Smooth muscle cell (in vitro differentiated cells): ENCODE measurements around the gene ITGB5. TPM values are rescaled to one million over a fixed set of nuclear protein-coding genes. Genes with fewer than 3 reads are reported as not detected.

Experiments
- DNase-seq: peaks from one replicate; lab custom pipeline; 2025; ENCODE audit not compliant: unreplicated experiment; lab: John Stamatoyannopoulos, UW
- H2AFZ ChIP-seq: fragments of 200-600 bp; sonication (generic); 2 replicates; pipeline ENCODE4 v1.6.0; 2016; ENCODE audit warnings: antibody characterized with exemption, low read depth, mild to moderate bottlenecking
- H3F3A ChIP-seq: fragments of 200-600 bp; sonication (generic); 2 replicates; pipeline ENCODE4 v1.6.0; 2017; ENCODE audit warnings: antibody characterized with exemption, low read depth
- H3K27ac ChIP-seq: fragments of 200-600 bp; sonication (generic); 2 replicates; pipeline ENCODE4 v1.5.1; 2016; ENCODE audit warnings: low read depth, mild to moderate bottlenecking
- H3K27me3 ChIP-seq: fragments of 200-600 bp; sonication (generic); 2 replicates; pipeline ENCODE4 v1.6.1; 2016; ENCODE audit warnings: low read depth, mild to moderate bottlenecking
- H3K36me3 ChIP-seq: fragments of 200-600 bp; sonication (generic); 2 replicates; pipeline ENCODE4 v1.5.1; 2016; ENCODE audit warnings: low read depth
- H3K4me1 ChIP-seq: fragments of 200-600 bp; sonication (generic); 2 replicates; pipeline ENCODE4 v1.5.1; 2016; ENCODE audit warnings: low read depth
- H3K4me2 ChIP-seq: fragments of 200-600 bp; sonication (generic); 2 replicates; pipeline ENCODE4 v1.6.0; 2016; ENCODE audit warnings: mild to moderate bottlenecking
- H3K4me3 ChIP-seq: fragments of 200-600 bp; sonication (generic); 2 replicates; pipeline ENCODE4 v1.5.1; 2016; ENCODE audit warnings: mild to moderate bottlenecking
- H3K79me2 ChIP-seq: fragments of 200-600 bp; sonication (generic); 2 replicates; pipeline ENCODE4 v1.6.0; 2016; ENCODE audit warnings: low read depth, mild to moderate bottlenecking
- H3K9ac ChIP-seq: fragments of 200-600 bp; sonication (generic); 2 replicates; pipeline ENCODE4 v1.6.0; 2016; ENCODE audit warnings: low read depth
- H3K9me3 ChIP-seq: fragments of 200-600 bp; sonication (generic); replicated peaks from 2 replicates; pipeline ENCODE4 v1.5.1; 2016; ENCODE audit warnings: low read depth
- H4K20me1 ChIP-seq: fragments of 200-600 bp; sonication (generic); 2 replicates; pipeline ENCODE4 v1.6.0; 2016; ENCODE audit warnings: low read depth
- WGBS: methylation state at CpG from one replicate; pipeline ENCODE4 v1.1.7; 2016; ENCODE audit warnings: low lambda C conversion rate; 5-methylcytosine and 5-hydroxymethylcytosine counted together
- polyA plus RNA-seq: library from polyadenylated mRNA; unstranded; fragments of >200 nt; fragmentation: Nextera tagmentation; extraction: Ambion mirVana; gene quantifications from 2 replicates; pipeline ENCODE4 v1.2.1, GENCODE V29; 2016
- total RNA-seq: library from RNA; depleted of rRNA; stranded (reverse); fragments of >200 nt; gene quantifications from 2 replicates; pipeline ENCODE4 v1.2.3, GENCODE V29; 2014
- TF ChIP-seq, protein P1 (sequence below): fragments of 200-600 bp; sonication (generic); IDR thresholded peaks from 2 replicates; pipeline ENCODE4 v1.5.1; 2017; ENCODE audit warnings: borderline replicate concordance, mild to moderate bottlenecking, antibody characterized with exemption; ENCODE audit not compliant: insufficient read depth, poor library complexity, severe bottlenecking

Gene ITGB5
- total and polyA plus RNA-seq, 2 experiments from 2014 or later = 343 to 403 TPM

DNA sequence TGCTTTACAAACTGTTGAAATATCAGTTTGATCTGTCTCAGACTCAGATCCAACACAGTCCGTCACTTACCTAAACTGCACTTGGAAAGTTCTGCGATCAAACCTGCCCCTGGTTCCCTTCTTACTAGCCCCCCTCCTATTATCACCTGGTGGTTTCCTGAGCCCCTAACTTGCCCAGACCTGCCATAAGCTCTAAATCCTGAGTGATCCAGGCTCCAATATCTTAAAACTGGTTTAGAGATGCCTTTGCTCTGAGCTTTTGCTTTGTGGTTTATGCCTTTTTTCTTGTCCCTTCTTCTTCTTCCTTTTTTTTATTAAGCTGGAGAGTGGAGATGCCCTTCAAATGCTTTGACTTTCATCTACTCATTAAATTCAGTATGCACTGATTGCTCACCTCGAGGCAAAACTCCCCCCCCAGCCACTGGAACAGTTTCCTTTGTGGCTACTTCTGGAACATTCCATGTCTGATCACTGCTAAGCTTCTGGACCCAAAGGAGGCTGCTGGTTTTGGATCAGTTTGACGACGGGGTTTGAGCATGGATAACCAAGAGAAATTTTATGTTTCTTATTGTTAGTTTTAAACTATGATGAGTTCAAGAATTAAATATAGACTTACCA is 3.5 kb upstream of the ITGB5 start:
- no peaks in the 10 kb centered on the region for H3K4me1 ChIP-seq
- H3K4me3 ChIP-seq = no peak overlapping the region
- H3K27ac ChIP-seq = no peak overlapping the region
- H3K79me2 ChIP-seq = peaks cover 4% of the 10 kb centered on the region
- H3K36me3 ChIP-seq = no peaks in the 10 kb centered on the region
- no peak overlapping the region for H3K4me2 ChIP-seq
- H3K9me3 ChIP-seq = no peaks in the 10 kb centered on the region
- WGBS = 51% methylated on average over 5 of the region's 5 CpGs
- no peaks in the 10 kb centered on the region for H4K20me1 ChIP-seq
- TF ChIP-seq, protein P1, sequence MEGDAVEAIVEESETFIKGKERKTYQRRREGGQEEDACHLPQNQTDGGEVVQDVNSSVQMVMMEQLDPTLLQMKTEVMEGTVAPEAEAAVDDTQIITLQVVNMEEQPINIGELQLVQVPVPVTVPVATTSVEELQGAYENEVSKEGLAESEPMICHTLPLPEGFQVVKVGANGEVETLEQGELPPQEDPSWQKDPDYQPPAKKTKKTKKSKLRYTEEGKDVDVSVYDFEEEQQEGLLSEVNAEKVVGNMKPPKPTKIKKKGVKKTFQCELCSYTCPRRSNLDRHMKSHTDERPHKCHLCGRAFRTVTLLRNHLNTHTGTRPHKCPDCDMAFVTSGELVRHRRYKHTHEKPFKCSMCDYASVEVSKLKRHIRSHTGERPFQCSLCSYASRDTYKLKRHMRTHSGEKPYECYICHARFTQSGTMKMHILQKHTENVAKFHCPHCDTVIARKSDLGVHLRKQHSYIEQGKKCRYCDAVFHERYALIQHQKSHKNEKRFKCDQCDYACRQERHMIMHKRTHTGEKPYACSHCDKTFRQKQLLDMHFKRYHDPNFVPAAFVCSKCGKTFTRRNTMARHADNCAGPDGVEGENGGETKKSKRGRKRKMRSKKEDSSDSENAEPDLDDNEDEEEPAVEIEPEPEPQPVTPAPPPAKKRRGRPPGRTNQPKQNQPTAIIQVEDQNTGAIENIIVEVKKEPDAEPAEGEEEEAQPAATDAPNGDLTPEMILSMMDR = no peak
- H3F3A ChIP-seq = no peaks in the 10 kb centered on the region
- H2AFZ ChIP-seq = no peak overlapping the region
- H3K9ac ChIP-seq = no peak overlapping the region
- H3K27me3 ChIP-seq = no peaks in the 10 kb centered on the region
- no peak for DNase-seq

DNA sequence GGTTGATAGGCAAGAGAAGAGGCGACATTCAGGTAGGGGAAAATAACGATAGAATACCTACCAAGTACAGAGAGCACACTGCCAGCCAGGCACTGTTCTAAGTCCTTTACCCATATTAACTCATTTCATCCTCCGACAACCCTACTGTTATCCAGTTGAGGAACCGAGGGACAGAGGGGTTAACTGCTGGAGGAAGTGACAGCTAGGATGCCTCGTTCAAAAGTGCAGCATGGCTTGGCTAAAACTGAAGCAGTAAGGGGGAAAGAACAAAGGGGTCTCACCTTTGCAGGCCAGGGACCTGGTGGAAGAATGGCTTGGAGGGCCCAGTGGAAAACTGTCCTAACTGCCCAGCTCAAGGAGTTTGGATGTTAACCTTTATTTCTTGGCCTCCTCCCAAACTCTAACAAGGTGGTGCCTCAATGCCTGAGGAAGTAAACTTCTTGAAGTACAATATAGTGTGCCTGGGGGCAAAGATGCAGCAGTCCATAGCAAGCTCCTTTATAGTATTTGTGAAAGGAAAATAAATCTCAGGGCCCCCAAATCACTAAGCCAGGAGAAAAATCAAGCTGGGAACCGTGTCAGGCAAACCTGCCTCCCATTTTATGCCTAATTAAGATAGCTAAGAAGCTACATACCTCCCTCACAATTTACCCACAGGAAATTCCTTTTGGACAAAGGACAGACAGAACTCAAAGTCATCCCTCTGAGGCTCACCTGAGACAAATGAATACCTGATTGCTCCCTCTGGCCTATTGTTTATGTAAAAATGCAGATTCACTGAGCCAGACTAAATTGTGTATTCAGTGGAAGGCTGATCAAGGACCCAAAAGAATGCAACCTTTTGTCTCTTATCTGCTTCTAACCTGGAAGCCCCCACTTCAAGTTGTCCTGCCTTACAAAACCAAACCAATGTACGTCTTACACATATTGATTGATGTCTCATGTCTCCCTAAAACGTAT is 1.6 kb upstream of the ITGB5 start:
- 46% methylated on average over 8 of the region's 8 CpGs for WGBS
- no peak overlapping the region for H3K4me2 ChIP-seq
- no peaks in the 10 kb centered on the region for H3K36me3 ChIP-seq
- no peak for DNase-seq
- H3K27ac ChIP-seq = no peak overlapping the region
- no peak overlapping the region for H3K4me3 ChIP-seq
- H3K79me2 ChIP-seq = peaks cover 22% of the 10 kb centered on the region
- no peaks in the 10 kb centered on the region for H4K20me1 ChIP-seq
- no peak overlapping the region for H2AFZ ChIP-seq
- no peaks in the 10 kb centered on the region for H3K9me3 ChIP-seq
- TF ChIP-seq, protein P1 = no peak
- H3K27me3 ChIP-seq = no peaks in the 10 kb centered on the region
- peaks cover 9% of the 10 kb centered on the region for H3F3A ChIP-seq
- H3K4me1 ChIP-seq = peaks cover 18% of the 10 kb centered on the region
- no peak overlapping the region for H3K9ac ChIP-seq

DNA sequence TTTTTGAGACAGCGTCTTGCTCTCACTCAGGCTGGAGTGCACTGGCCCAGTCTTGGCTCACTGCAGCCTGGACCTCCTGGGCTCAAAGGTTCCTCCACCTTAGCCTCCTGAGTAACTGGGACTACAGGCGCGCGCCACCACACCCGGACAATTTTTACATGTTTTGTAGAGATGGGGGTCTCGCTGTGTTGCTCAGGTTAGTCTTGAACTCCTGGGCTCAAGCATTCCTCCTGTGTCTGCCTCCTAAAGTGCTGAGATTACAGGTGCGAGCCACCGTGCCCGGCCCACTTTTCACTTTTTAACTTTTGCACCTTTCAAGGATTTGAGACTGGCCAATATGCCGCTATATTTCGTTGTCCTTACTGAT is 750 bp upstream of the ITGB5 start:
- no peaks in the 10 kb centered on the region for H3K9me3 ChIP-seq
- no peaks in the 10 kb centered on the region for H3K27me3 ChIP-seq
- H4K20me1 ChIP-seq = no peaks in the 10 kb centered on the region
- peaks cover 13% of the 10 kb centered on the region for H3F3A ChIP-seq
- no peak overlapping the region for H2AFZ ChIP-seq
- WGBS = 70% methylated on average over 10 of the region's 11 CpGs
- TF ChIP-seq, protein P1 = no peak
- peak overlapping the region; percentile 75 for H3K27ac ChIP-seq
- peaks cover 31% of the 10 kb centered on the region for H3K79me2 ChIP-seq
- peak overlapping the region; percentile 97 for H3K4me2 ChIP-seq
- H3K4me1 ChIP-seq = peaks cover 26% of the 10 kb centered on the region
- no peak overlapping the region for H3K9ac ChIP-seq
- H3K36me3 ChIP-seq = no peaks in the 10 kb centered on the region
- DNase-seq = no peak
- H3K4me3 ChIP-seq = peak overlapping the region; percentile 87
